Activated T-cell treated with anti-CD3 and anti-CD28 coated beads, Interleukin-2, amount 50 U/mL, for 24 hours (primary cell): ENCODE results near the gene NBL1.
"Not testable (repeated sequence)": the region's sequence is repeated elsewhere in the genome, so short reads cannot be mapped to it uniquely, and the experiment has no call there.

Experiments used
- DNase-seq: peaks from one replicate; pipeline ENCODE4 v3.0.0-alpha.2; 2020
- H3K27ac Mint-ChIP-seq: 2 replicates; pipeline ENCODE4 v1.8.0; 2020; ENCODE audit warnings: mild to moderate bottlenecking, mixed read lengths
- H3K27me3 Mint-ChIP-seq: 2 replicates; pipeline ENCODE4 v1.8.0; 2020; ENCODE audit warnings: mixed read lengths
- H3K36me3 Mint-ChIP-seq: 2 replicates; pipeline ENCODE4 v1.8.0; 2020; ENCODE audit warnings: low read depth, mixed read lengths
- H3K4me1 Mint-ChIP-seq: 2 replicates; pipeline ENCODE4 v1.8.0; 2020; ENCODE audit warnings: low read depth, mixed read lengths
- H3K4me3 Mint-ChIP-seq: 2 replicates; pipeline ENCODE4 v1.8.0; 2020; ENCODE audit warnings: mild to moderate bottlenecking, moderate library complexity, mixed read lengths
- H3K9me3 Mint-ChIP-seq: 2 replicates; pipeline ENCODE4 v1.8.0; 2020; ENCODE audit warnings: mixed read lengths

Gene NBL1

DNA sequence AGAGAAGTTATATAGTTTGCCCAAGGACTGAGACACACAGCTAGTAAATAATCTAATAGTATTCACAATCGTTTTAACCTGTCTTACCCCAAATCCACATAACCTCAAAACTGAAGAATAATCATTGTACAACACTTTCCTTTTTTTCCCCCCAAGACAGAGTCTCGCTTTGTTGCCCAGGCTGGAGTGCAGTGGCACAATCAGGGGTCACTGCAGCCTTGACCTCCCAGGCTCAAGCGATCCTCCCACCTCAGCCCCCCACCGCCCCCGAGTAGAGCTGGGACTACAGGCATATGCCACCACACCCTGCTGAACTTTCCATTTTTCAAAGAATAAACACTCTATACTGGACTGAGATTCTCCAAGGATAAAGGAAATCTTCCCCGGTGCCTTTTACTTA, 28.7 kb upstream of the NBL1 start:
- H3K4me3 Mint-ChIP-seq = no peak overlapping the region
- DNase-seq = no peak
- peaks cover 30% of the 10 kb centered on the region for H3K4me1 Mint-ChIP-seq
- no peaks in the 10 kb centered on the region for H3K9me3 Mint-ChIP-seq
- H3K36me3 Mint-ChIP-seq = peaks cover 63% of the 10 kb centered on the region
- no peak overlapping the region for H3K27ac Mint-ChIP-seq
- H3K27me3 Mint-ChIP-seq = no peaks in the 10 kb centered on the region

DNA sequence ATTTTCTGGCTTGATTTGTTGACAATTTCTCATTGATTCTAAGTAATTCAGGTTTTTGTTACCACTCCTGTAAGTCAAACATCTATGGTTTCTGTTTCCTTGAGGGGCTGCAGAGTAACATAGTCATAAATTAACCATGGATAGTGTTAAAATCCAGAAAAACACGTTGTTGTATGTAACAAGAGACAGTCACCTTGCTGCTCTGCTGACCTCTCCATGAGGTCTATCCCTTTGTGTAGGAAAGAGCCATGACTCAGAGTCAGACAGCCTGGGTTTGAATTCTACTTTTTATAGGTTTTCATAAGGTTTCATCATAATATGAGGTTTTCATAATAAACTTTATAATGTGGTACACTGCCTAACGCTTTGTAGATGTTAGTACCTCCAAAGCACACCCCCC, 27.6 kb upstream of the NBL1 start:
- H3K4me1 Mint-ChIP-seq = peaks cover 37% of the 10 kb centered on the region
- no peaks in the 10 kb centered on the region for H3K27me3 Mint-ChIP-seq
- no peak overlapping the region for H3K27ac Mint-ChIP-seq
- no peak for DNase-seq
- no peaks in the 10 kb centered on the region for H3K9me3 Mint-ChIP-seq
- peaks cover 67% of the 10 kb centered on the region for H3K36me3 Mint-ChIP-seq
- no peak overlapping the region for H3K4me3 Mint-ChIP-seq

GRCh38 chr1:19617376-19617775, 26.7 kb upstream of the NBL1 start:
- Mint-ChIP-seq H3K9me3 (no peaks in the 10 kb centered on the region), H3K27ac (no peak overlapping the region), H3K36me3 (peaks cover 75% of the 10 kb centered on the region)

GRCh38 chr1:19618428-19618827, 25.7 kb upstream of the NBL1 start:
- DNase-seq = no peak
- no peak overlapping the region for H3K4me3 Mint-ChIP-seq
- H3K27ac Mint-ChIP-seq = no peak overlapping the region
- H3K27me3 Mint-ChIP-seq = no peaks in the 10 kb centered on the region
- peaks cover 77% of the 10 kb centered on the region for H3K36me3 Mint-ChIP-seq
- H3K4me1 Mint-ChIP-seq = peaks cover 30% of the 10 kb centered on the region
- no peaks in the 10 kb centered on the region for H3K9me3 Mint-ChIP-seq

More at GRCh38 chr1:19617376-19617775, 26.7 kb upstream of the NBL1 start:
- H3K27me3 Mint-ChIP-seq = no peaks in the 10 kb centered on the region
- no peak for DNase-seq
- H3K4me3 Mint-ChIP-seq = no peak overlapping the region
- H3K4me1 Mint-ChIP-seq = peaks cover 37% of the 10 kb centered on the region

DNA sequence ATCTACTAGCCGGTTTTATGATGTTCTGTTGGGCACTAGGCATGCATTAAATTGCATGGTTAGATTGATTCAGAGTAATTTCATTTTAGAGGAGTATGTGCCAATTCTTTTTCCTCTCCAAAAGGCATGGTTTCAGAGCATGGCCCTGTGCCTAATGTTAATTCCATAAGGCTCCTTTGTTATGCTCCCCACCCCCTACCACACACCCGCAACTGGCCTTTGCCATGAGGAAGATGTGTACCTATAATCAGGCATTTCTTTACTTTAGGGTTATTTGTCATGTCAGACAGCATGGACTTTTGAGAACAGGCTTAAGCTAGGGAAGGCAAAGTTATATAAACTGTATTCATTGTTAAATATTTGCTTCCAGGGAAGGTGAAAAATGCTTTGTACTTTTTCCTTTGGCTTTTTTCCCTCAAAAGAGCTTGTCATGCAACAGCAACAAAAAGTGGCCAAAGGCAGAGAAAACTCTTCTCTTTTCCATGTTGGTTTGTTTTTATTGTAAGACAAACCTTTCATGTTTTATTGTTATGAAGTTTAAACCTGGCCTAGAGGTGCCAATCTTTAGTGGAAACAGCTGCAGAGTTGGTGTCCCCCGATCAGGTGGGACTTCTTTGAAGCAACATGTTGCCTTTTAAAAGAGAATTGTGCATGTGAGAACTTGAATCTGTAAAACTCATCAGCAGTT, 24.3 kb upstream of the NBL1 start:
- no peak overlapping the region for H3K27ac Mint-ChIP-seq
- peaks cover 32% of the 10 kb centered on the region for H3K4me1 Mint-ChIP-seq
- no peaks in the 10 kb centered on the region for H3K27me3 Mint-ChIP-seq
- no peaks in the 10 kb centered on the region for H3K9me3 Mint-ChIP-seq
- peaks cover 80% of the 10 kb centered on the region for H3K36me3 Mint-ChIP-seq
- DNase-seq = no peak
- no peak overlapping the region for H3K4me3 Mint-ChIP-seq

- DNase-seq = no peak
- no peak overlapping the region for H3K27ac Mint-ChIP-seq
- no peak overlapping the region for H3K4me3 Mint-ChIP-seq
- H3K4me1 Mint-ChIP-seq = peaks cover 28% of the 10 kb centered on the region
- H3K9me3 Mint-ChIP-seq = no peaks in the 10 kb centered on the region
- H3K36me3 Mint-ChIP-seq = peaks cover 81% of the 10 kb centered on the region
- no peaks in the 10 kb centered on the region for H3K27me3 Mint-ChIP-seq
Observed at GRCh38 chr1:19620786-19621185, 23.3 kb upstream of the NBL1 start.

- Mint-ChIP-seq H3K9me3 (no peaks in the 10 kb centered on the region), H3K36me3 (peaks cover 82% of the 10 kb centered on the region), H3K27ac (no peak overlapping the region), H3K4me3 (no peak overlapping the region), H3K4me1 (peaks cover 24% of the 10 kb centered on the region), H3K27me3 (no peaks in the 10 kb centered on the region)
- DNase-seq = no peak
Observed at GRCh38 chr1:19621274-19621950, 22.7 kb upstream of the NBL1 start.

DNA sequence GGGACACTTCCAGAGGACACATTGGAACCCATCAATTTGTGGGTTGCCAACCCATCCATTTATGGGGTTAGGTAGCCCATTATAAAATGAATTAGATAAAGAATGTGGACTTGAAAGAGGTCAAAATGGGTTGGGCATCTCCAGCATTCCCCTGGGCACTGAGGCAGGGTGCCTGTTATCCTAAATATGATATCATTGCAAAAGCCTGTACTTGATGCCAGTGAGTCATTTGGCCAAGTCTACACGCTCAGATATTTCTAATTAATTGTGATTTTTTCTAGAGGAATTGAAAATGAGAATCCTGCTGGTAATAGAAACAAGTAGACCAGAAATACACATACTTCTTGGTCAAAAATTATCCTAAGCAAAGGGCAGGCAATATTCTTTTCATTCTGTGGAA, 21.9 kb upstream of the NBL1 start:
- Mint-ChIP-seq H3K4me3 (no peak overlapping the region), H3K27ac (no peak overlapping the region), H3K36me3 (peaks cover 82% of the 10 kb centered on the region), H3K9me3 (no peaks in the 10 kb centered on the region), H3K4me1 (peaks cover 23% of the 10 kb centered on the region), H3K27me3 (no peaks in the 10 kb centered on the region)
- no peak for DNase-seq

GRCh38 chr1:19623523-19623922, 20.6 kb upstream of the NBL1 start:
- Mint-ChIP-seq H3K4me1 (peaks cover 20% of the 10 kb centered on the region), H3K36me3 (peaks cover 85% of the 10 kb centered on the region), H3K27ac (no peak overlapping the region), H3K9me3 (no peaks in the 10 kb centered on the region), H3K27me3 (no peaks in the 10 kb centered on the region), H3K4me3 (no peak overlapping the region)
- DNase-seq = no peak

DNA sequence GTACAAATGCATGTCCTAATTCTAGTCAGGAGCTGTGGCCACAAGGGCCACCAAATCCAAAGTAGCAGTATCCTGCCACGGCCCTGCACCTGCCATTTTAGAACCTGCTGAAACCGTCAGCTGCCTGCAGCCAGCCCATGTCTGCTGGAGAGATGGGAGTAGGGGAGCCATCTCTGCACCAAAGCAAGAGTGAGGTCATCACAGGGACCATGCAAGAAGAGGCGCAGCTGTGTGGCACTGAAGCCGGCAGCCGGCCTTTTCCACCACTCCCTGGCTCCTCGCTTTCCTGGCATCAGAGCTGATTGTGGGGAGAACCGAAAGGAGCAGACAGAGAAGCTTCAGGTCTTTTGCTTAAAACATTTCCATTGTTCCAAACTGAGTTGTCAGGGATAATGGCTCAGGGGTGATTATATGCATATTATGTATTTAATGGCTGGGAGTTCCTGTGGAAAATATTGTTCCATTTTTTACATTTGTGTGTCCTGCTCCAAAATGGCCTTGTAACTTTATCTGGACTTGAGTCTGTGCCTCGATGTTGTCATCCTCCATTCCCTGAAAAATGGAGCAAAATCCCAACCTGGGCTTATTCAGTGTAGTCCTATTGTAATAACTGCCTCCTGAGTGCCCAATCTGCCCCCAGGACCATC, 18.7 kb upstream of the NBL1 start:
- H3K9me3 Mint-ChIP-seq = no peaks in the 10 kb centered on the region
- H3K4me3 Mint-ChIP-seq = no peak overlapping the region
- H3K27ac Mint-ChIP-seq = no peak overlapping the region
- peaks cover 89% of the 10 kb centered on the region for H3K36me3 Mint-ChIP-seq
- H3K4me1 Mint-ChIP-seq = peaks cover 9% of the 10 kb centered on the region
- no peak for DNase-seq
- no peaks in the 10 kb centered on the region for H3K27me3 Mint-ChIP-seq

DNA sequence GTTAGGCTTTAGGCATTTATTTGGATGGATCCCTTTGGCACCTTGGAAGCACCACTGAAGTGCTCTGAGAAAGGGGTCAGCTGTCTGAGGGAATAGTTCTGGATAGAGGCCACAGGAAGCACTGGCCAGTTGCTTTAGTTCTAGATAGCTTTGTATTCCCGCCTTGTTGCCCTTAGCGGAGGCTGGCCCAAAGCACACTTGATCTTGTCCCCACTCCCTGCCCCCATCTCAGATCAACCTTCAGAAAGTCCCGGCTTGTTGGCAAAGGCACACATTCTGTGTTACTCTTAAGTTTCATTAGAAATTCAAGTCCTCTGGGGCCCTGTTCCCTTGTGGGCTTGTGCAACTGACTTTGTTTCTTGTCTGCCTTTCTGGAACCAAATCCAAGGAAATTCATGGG, 15.2 kb upstream of the NBL1 start:
- Mint-ChIP-seq H3K36me3 (peaks cover 57% of the 10 kb centered on the region), H3K4me1 (peaks cover 2% of the 10 kb centered on the region), H3K27ac (no peak overlapping the region), H3K27me3 (no peaks in the 10 kb centered on the region), H3K9me3 (no peaks in the 10 kb centered on the region), H3K4me3 (no peak overlapping the region)
- DNase-seq = no peak

DNA sequence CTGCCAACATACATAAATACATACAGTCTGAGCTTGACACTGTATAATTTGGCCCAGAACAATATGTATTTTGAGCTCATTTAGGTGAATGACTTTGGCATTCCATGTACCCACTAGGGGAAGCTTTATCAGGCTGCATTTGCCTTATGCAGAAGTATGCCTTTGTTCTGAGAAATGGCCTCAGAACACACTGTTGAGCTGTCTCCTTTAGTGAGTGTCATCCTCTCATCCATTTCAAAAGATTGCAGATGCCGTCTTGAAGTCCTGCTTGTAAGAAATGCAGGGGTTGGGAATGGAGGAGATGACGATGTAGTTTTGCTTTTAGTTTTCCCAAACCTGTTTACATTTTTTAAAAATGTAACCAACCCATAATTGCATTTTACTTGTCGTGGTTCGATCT, 14.8 kb upstream of the NBL1 start:
- Mint-ChIP-seq H3K27ac (no peak overlapping the region), H3K4me1 (peaks cover 2% of the 10 kb centered on the region), H3K4me3 (no peak overlapping the region), H3K9me3 (no peaks in the 10 kb centered on the region), H3K27me3 (no peaks in the 10 kb centered on the region), H3K36me3 (peaks cover 54% of the 10 kb centered on the region)
- DNase-seq = no peak

- H3K4me3 Mint-ChIP-seq, DNase-seq, H3K27me3 Mint-ChIP-seq, H3K9me3 Mint-ChIP-seq, H3K4me1 Mint-ChIP-seq, H3K27ac Mint-ChIP-seq: not testable (repeated sequence)
- peaks cover 46% of the 10 kb centered on the region for H3K36me3 Mint-ChIP-seq
Observed at GRCh38 chr1:19630192-19630591, 13.9 kb upstream of the NBL1 start.

GRCh38 chr1:19630720-19631395, 13.3 kb upstream of the NBL1 start:
- no peaks in the 10 kb centered on the region for H3K4me1 Mint-ChIP-seq
- no peaks in the 10 kb centered on the region for H3K27me3 Mint-ChIP-seq
- H3K9me3 Mint-ChIP-seq = no peaks in the 10 kb centered on the region
- no peak overlapping the region for H3K4me3 Mint-ChIP-seq
- peaks cover 39% of the 10 kb centered on the region for H3K36me3 Mint-ChIP-seq
- no peak for DNase-seq
- no peak overlapping the region for H3K27ac Mint-ChIP-seq

DNA sequence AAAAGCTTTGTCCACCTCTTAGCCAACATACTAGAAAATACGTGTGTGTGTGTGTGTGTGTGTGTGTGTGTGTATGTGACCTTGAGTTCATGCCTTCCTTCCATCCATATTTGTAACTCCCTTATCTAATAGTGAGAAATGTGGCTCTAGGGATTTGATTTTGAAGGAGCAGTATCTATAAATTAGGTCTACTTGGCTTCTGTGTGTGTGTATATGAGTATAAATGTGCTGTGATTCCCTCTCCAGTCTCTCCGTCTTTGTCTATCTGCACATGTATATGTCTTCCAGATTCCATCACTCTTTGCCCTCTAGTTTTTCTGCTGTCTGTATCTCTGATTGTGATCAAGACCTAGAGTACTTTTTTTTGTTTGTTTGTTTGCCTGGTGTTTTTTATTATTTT, 11.9 kb upstream of the NBL1 start:
- H3K27me3 Mint-ChIP-seq = no peaks in the 10 kb centered on the region
- DNase-seq = no peak
- H3K4me1 Mint-ChIP-seq = no peaks in the 10 kb centered on the region
- H3K4me3 Mint-ChIP-seq = no peak overlapping the region
- H3K27ac Mint-ChIP-seq = no peak overlapping the region
- H3K36me3 Mint-ChIP-seq = peaks cover 26% of the 10 kb centered on the region
- no peaks in the 10 kb centered on the region for H3K9me3 Mint-ChIP-seq
